H54 (cell line): ENCODE measurements around the gene HES2.
A peak's percentile ranks its signal among the peaks of the same experiment; 100 is the strongest.
"Not testable (repeated sequence)": the region's sequence is repeated elsewhere in the genome, so short reads cannot be mapped to it uniquely, and the experiment has no call there.

ENCODE experiments used
- DNase-seq: peaks from one replicate; pipeline ENCODE4 v3.0.0; 2011; ENCODE audit warnings: low spot score, mixed read lengths; ENCODE audit not compliant: insufficient read length
- FAIRE-seq: peaks from 3 replicates; lab custom pipeline; 2011; peaks lifted over from hg19 to GRCh38; lab: Jason Lieb, UNC
- POLR2A ChIP-seq: IDR thresholded peaks from 2 replicates; pipeline ENCODE4 v1.6.1; 2011; ENCODE audit warnings: low read depth, mild to moderate bottlenecking, low read length

HES2 gene

GRCh38 chr1:6447818-6448748 lies 28.4 kb upstream of the HES2 start:
- no peak for DNase-seq
- no peak for TF ChIP-seq POLR2A
- FAIRE-seq, result no peak

- no peak for FAIRE-seq
- DNase-seq, result no peak
- TF ChIP-seq POLR2A, result no peak
These were observed 27.5 kb upstream of the HES2 start for GRCh38 chr1:6447016-6447817.

- FAIRE-seq (no peak), DNase-seq (no peak)
These were observed 26.9 kb upstream of the HES2 start for GRCh38 chr1:6446665-6447015.

GRCh38 chr1:6445929-6446328 lies 26.2 kb upstream of the HES2 start:
- DNase-seq, FAIRE-seq: not testable (repeated sequence)

More at GRCh38 chr1:6446665-6447015, 26.9 kb upstream of the HES2 start:
- no peak for TF ChIP-seq POLR2A

GRCh38 chr1:6445062-6445763 lies 25.5 kb upstream of the HES2 start:
- no peak for DNase-seq
- TF ChIP-seq POLR2A, result no peak
- no peak for FAIRE-seq

GRCh38 chr1:6444377-6444776 lies 24.7 kb upstream of the HES2 start:
- no peak for TF ChIP-seq POLR2A
- FAIRE-seq (no peak), DNase-seq (no peak)

- DNase-seq (no peak), FAIRE-seq (no peak)
- no peak for TF ChIP-seq POLR2A
These were observed 23.8 kb upstream of the HES2 start for GRCh38 chr1:6443339-6444115.

- no peak for FAIRE-seq
- DNase-seq, result no peak
- no peak for TF ChIP-seq POLR2A
These were observed 21.9 kb upstream of the HES2 start for GRCh38 chr1:6441586-6441985.

- TF ChIP-seq POLR2A, result no peak
- FAIRE-seq (no peak), DNase-seq (no peak)
These were observed 20.7 kb upstream of the HES2 start for GRCh38 chr1:6440198-6441126.

- no peak for TF ChIP-seq POLR2A
- DNase-seq (peak; percentile 59), FAIRE-seq (no peak)
These were observed 18.4 kb upstream of the HES2 start for GRCh38 chr1:6438047-6438525.

- not testable (repeated sequence) for DNase-seq, FAIRE-seq
These were observed 17.4 kb upstream of the HES2 start for GRCh38 chr1:6437012-6437700.

- not testable (repeated sequence) for FAIRE-seq, DNase-seq
These were observed 16.6 kb upstream of the HES2 start for GRCh38 chr1:6436277-6436676.
